Rectal smooth muscle tissue (tissue), 1 donor: ENCODE measurements around the gene CCDC12.

Experiments used
- H3K27ac ChIP-seq: one replicate; pipeline ENCODE4 v1.7.0; 2013; ENCODE audit warnings: low read depth, low read length, inconsistent platforms
- H3K27me3 ChIP-seq: one replicate; pipeline ENCODE4 v1.7.0; 2013; ENCODE audit warnings: low read length; ENCODE audit not compliant: control insufficient read depth, insufficient read depth
- H3K36me3 ChIP-seq: one replicate; pipeline ENCODE4 v1.7.0; 2013; ENCODE audit warnings: low read length; ENCODE audit not compliant: control insufficient read depth, insufficient read depth
- H3K4me1 ChIP-seq: one replicate; pipeline ENCODE4 v1.7.0; 2013; ENCODE audit warnings: low read length; ENCODE audit not compliant: control insufficient read depth, insufficient read depth
- H3K4me3 ChIP-seq: one replicate; pipeline ENCODE4 v1.7.0; 2013; ENCODE audit warnings: low read length
- H3K9ac ChIP-seq: one replicate; pipeline ENCODE4 v1.7.0; 2013; ENCODE audit warnings: low read length

CCDC12 gene

GRCh38 chr3:46884929-46885328 lies 91.6 kb downstream of the CCDC12 start:
- no peak overlapping the region for H3K4me3 ChIP-seq
- peaks cover 3% of the 10 kb centered on the region for H3K4me1 ChIP-seq
- H3K9ac ChIP-seq: no peak overlapping the region
- H3K36me3 ChIP-seq: no peaks in the 10 kb centered on the region
- peaks cover 8% of the 10 kb centered on the region for H3K27me3 ChIP-seq
- no peak overlapping the region for H3K27ac ChIP-seq

- Histone ChIP-seq H3K27me3 (peaks cover 8% of the 10 kb centered on the region), H3K36me3 (no peaks in the 10 kb centered on the region), H3K4me1 (peaks cover 3% of the 10 kb centered on the region), H3K27ac (no peak overlapping the region), H3K4me3 (no peak overlapping the region), H3K9ac (no peak overlapping the region)
Measured at GRCh38 chr3:46884427-46884826, 92.1 kb downstream of the CCDC12 start.

DNA sequence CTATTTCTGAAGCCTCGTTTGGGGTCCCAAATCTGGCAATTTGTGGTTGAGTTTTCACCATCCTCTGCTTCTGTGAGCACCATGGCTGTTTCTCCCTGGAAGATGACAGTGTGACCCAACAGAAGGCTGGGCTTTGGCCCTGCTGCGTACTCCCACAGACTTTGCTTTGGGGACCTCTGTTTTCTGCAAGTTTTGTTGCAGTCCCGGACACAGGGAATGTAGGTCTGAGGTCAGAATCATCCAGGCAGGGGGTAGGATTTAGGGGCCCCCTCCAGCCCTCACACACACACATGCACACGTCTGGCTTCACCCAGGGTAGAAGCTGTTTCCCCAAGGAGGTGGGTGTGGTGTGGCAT lies 92.7 kb downstream of the CCDC12 start:
- Histone ChIP-seq H3K27ac (no peak overlapping the region), H3K9ac (no peak overlapping the region), H3K4me1 (peaks cover 3% of the 10 kb centered on the region), H3K4me3 (peak overlapping the region; percentile 41), H3K36me3 (no peaks in the 10 kb centered on the region), H3K27me3 (peaks cover 8% of the 10 kb centered on the region)

GRCh38 chr3:46883054-46883829 lies 93.3 kb downstream of the CCDC12 start:
- H3K27me3 ChIP-seq: peaks cover 8% of the 10 kb centered on the region
- no peak overlapping the region for H3K9ac ChIP-seq
- H3K4me3 ChIP-seq: peak overlapping the region; percentile 41
- H3K36me3 ChIP-seq: no peaks in the 10 kb centered on the region
- H3K4me1 ChIP-seq: peaks cover 6% of the 10 kb centered on the region
- H3K27ac ChIP-seq: no peak overlapping the region

GRCh38 chr3:46882377-46883053 lies 94.0 kb downstream of the CCDC12 start:
- H3K4me3 ChIP-seq: peak overlapping the region; percentile 65
- peaks cover 6% of the 10 kb centered on the region for H3K4me1 ChIP-seq
- H3K27me3 ChIP-seq: peaks cover 8% of the 10 kb centered on the region
- no peak overlapping the region for H3K9ac ChIP-seq
- H3K36me3 ChIP-seq: no peaks in the 10 kb centered on the region
- peak overlapping the region; percentile 32 for H3K27ac ChIP-seq

DNA sequence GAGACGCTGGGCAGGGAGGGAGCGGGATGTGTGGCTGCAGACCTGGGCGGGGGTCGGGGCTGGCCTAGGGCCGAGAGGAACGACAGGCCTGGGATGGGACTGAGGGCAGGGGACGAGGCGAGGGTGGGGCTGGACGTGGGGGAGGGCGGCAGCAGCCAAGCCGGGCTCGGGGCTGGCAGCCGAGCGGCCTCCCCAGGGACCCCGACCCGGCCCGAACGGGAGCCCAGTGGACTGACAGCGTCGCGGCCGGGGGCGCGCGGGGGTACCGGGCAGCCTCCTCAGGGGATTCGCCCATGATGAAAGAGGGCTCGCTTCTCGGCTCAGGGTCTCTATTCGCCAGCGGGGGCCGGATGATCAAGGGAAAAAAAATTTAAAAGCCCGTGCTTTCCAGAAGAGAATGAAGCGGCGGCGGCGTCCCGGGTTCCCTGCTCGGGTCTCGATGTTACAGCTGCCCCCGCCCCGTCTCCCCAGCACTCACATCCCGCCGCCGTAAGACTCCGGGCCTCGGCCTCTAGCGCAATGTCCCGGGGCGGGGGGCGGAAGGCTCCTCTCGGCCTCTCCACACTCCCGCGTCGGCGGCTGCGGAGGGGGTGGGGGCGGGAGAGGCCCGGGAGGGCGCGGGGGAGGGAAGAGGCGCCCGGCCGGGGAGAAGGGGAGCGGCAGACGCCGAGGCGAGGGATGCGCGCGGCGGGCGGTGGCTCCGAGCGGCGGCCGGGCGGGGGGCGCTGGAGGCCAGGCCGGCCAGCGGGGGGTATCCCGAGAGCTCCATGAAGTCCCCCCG lies 94.8 kb downstream of the CCDC12 start:
- Histone ChIP-seq H3K27me3 (peaks cover 8% of the 10 kb centered on the region), H3K27ac (peak overlapping the region; percentile 32), H3K36me3 (no peaks in the 10 kb centered on the region), H3K9ac (no peak overlapping the region), H3K4me1 (peaks cover 6% of the 10 kb centered on the region), H3K4me3 (peak overlapping the region; percentile 65)

DNA sequence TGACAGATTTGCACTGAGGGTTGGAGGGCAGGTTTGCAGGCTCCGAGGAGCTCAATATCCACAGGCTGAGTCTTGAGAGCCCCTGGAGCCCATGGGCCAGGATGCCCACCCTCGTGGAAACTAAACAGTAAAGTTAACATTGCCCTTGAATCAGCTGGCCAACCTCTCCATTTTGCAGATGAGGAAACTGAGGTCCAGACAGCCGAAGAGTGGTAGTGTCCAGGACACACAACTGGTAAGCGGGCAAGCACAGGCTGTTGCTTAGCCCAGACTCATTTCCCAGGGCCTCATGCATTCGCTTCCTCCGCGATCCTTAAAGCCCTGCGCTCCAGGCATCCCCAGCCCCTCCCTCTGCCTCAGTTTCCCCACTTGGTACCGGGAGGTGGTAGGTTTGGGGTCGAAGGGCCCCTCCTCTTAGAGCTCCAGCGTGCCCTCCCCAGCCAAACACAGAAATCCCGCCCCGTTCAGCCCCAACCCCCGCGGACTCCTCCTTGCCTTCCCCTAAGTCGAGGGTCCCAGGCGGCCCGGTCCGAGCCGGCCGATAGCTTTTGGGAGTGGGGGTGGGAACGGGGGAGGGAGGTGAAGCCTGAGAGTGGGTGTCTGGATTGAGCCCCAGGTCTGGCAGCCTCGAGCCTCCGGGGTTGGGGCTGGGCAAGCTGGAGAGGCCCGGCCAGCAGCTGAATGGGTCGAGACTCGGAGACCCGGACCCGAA lies 95.5 kb downstream of the CCDC12 start:
- Histone ChIP-seq H3K36me3 (no peaks in the 10 kb centered on the region), H3K27ac (no peak overlapping the region), H3K9ac (no peak overlapping the region), H3K4me1 (peaks cover 6% of the 10 kb centered on the region), H3K27me3 (peaks cover 8% of the 10 kb centered on the region), H3K4me3 (peak overlapping the region; percentile 24)

GRCh38 chr3:46878781-46879436 lies 97.6 kb downstream of the CCDC12 start:
- H3K4me3 ChIP-seq: no peak overlapping the region
- peaks cover 6% of the 10 kb centered on the region for H3K4me1 ChIP-seq
- no peak overlapping the region for H3K9ac ChIP-seq
- H3K27ac ChIP-seq: no peak overlapping the region
- H3K36me3 ChIP-seq: no peaks in the 10 kb centered on the region
- H3K27me3 ChIP-seq: peaks cover 5% of the 10 kb centered on the region

- H3K36me3 ChIP-seq: no peaks in the 10 kb centered on the region
- peaks cover 4% of the 10 kb centered on the region for H3K4me1 ChIP-seq
- H3K4me3 ChIP-seq: no peak within 1 kb of the TSS
- peaks cover 5% of the 10 kb centered on the region for H3K27me3 ChIP-seq
- H3K27ac ChIP-seq: no peak within 1 kb of the TSS
- no peak within 1 kb of the TSS for H3K9ac ChIP-seq
Measured at GRCh38 chr3:46877406-46878125, 99.0 kb downstream of the CCDC12 start, which contains the start of gene PTH1R. TSS of gene PTH1R (plus strand) at chr3:46877721. CDS start at chr3:46883560, 5,839 bp downstream.

GRCh38 chr3:46876313-46877300 lies 99.9 kb downstream of the CCDC12 start:
- Histone ChIP-seq H3K27me3 (peaks cover 5% of the 10 kb centered on the region), H3K4me3 (no peak overlapping the region), H3K27ac (no peak overlapping the region), H3K4me1 (peaks cover 4% of the 10 kb centered on the region), H3K9ac (no peak overlapping the region), H3K36me3 (no peaks in the 10 kb centered on the region)
